ENCODE results near the gene PTGIR. TPM values are rescaled to one million over a fixed set of nuclear protein-coding genes. Genes with fewer than 3 reads are reported as not detected.

Gene PTGIR
- polyA plus RNA-seq, 1 donor (not counting 4 experiments of a cell fraction or from before 2014, with no cell fraction given), result not detected

- no peak for TF ChIP-seq EZH2 (IDR thresholded peaks at IDR 0.05; ENCODE audit: low read length)
- no peak for TF ChIP-seq CTCF (optimal IDR thresholded peaks at IDR 0.05 in 1 of 3, IDR thresholded peaks at IDR 0.05 in 1 of 3, conservative IDR thresholded peaks at IDR 0.05 in 1 of 3; ENCODE audit: extremely low read depth in 1 of 3, insufficient read depth in 2 of 3, low read length in 3 of 3)
- peaks cover 14% of the 10 kb centered on the region for H3K27me3 ChIP-seq (ENCODE audit: control insufficient read depth, extremely low read depth, insufficient read depth, low read length)
- no peaks in the 10 kb centered on the region for H3K36me3 ChIP-seq (ENCODE audit: control insufficient read depth in 2 of 2, extremely low read depth in 1 of 2, insufficient read depth in 2 of 2, low read length in 2 of 2)
- H3K9ac ChIP-seq (ENCODE audit: control insufficient read depth, extremely low read depth, insufficient read depth, low read length), result no peak overlapping the region
- no peak overlapping the region for H3K27ac ChIP-seq (ENCODE audit: control insufficient read depth, insufficient read depth, low read length)
- no peaks in the 10 kb centered on the region for H3K9me3 ChIP-seq (ENCODE audit: control insufficient read depth, low read depth, low read length)
- H3K4me1 ChIP-seq (ENCODE audit: control insufficient read depth, extremely low read depth, insufficient read depth, low read length), result peaks cover 4% of the 10 kb centered on the region
- no peak for DNase-seq (ENCODE audit: low read depth, low spot score)
- no peaks in the 10 kb centered on the region for H4K20me1 ChIP-seq (ENCODE audit: control insufficient read depth, extremely low read depth, insufficient read depth, low read length)
- H3K4me3 ChIP-seq (ENCODE audit: control insufficient read depth in 2 of 3, extremely low read depth in 1 of 3, insufficient read depth in 2 of 3, low read depth in 1 of 3, low read length in 3 of 3), result no peak overlapping the region
- H3K9me1 ChIP-seq (ENCODE audit: control insufficient read depth, extremely low read depth, insufficient read depth, low read length), result no peaks in the 10 kb centered on the region
- H2AFZ ChIP-seq (ENCODE audit: control insufficient read depth, low read length), result no peak overlapping the region
- no peaks in the 10 kb centered on the region for H3K79me2 ChIP-seq (ENCODE audit: control insufficient read depth, insufficient read depth, low read length)
- no peak for FAIRE-seq
- dilution Hi-C loops (cut with MboI; ENCODE audit: extremely low pct_ligation_motif_present, low sequenced_read_pairs), result no loop called here
- no peak overlapping the region for H3K4me2 ChIP-seq (ENCODE audit: control insufficient read depth, extremely low read depth, insufficient read depth, low read depth, low read length)
Measured at GRCh38 chr19:46621191-46622117, 3.4 kb downstream of the PTGIR start.

- no peak for TF ChIP-seq EZH2 (IDR thresholded peaks at IDR 0.05; ENCODE audit: low read length)
- no peak for TF ChIP-seq CTCF (optimal IDR thresholded peaks at IDR 0.05 in 1 of 3, IDR thresholded peaks at IDR 0.05 in 1 of 3, conservative IDR thresholded peaks at IDR 0.05 in 1 of 3; ENCODE audit: extremely low read depth in 1 of 3, insufficient read depth in 2 of 3, low read length in 3 of 3)
- no peak overlapping the region for H3K4me3 ChIP-seq (ENCODE audit: control insufficient read depth in 2 of 3, extremely low read depth in 1 of 3, insufficient read depth in 2 of 3, low read depth in 1 of 3, low read length in 3 of 3)
- H3K9ac ChIP-seq (ENCODE audit: control insufficient read depth, extremely low read depth, insufficient read depth, low read length), result no peak overlapping the region
- no peak overlapping the region for H3K4me2 ChIP-seq (ENCODE audit: control insufficient read depth, extremely low read depth, insufficient read depth, low read depth, low read length)
- no peak overlapping the region for H2AFZ ChIP-seq (ENCODE audit: control insufficient read depth, low read length)
- dilution Hi-C loops (cut with MboI; ENCODE audit: extremely low pct_ligation_motif_present, low sequenced_read_pairs), result no loop called here
- H3K4me1 ChIP-seq (ENCODE audit: control insufficient read depth, extremely low read depth, insufficient read depth, low read length), result peaks cover 4% of the 10 kb centered on the region
- FAIRE-seq, result no peak
- H3K36me3 ChIP-seq (ENCODE audit: control insufficient read depth in 2 of 2, extremely low read depth in 1 of 2, insufficient read depth in 2 of 2, low read length in 2 of 2), result no peaks in the 10 kb centered on the region
- no peaks in the 10 kb centered on the region for H3K9me1 ChIP-seq (ENCODE audit: control insufficient read depth, extremely low read depth, insufficient read depth, low read length)
- H3K27me3 ChIP-seq (ENCODE audit: control insufficient read depth, extremely low read depth, insufficient read depth, low read length), result peaks cover 14% of the 10 kb centered on the region
- no peak overlapping the region for H3K27ac ChIP-seq (ENCODE audit: control insufficient read depth, insufficient read depth, low read length)
- no peaks in the 10 kb centered on the region for H4K20me1 ChIP-seq (ENCODE audit: control insufficient read depth, extremely low read depth, insufficient read depth, low read length)
- H3K9me3 ChIP-seq (ENCODE audit: control insufficient read depth, low read depth, low read length), result no peaks in the 10 kb centered on the region
- DNase-seq (ENCODE audit: low read depth, low spot score), result no peak
- no peaks in the 10 kb centered on the region for H3K79me2 ChIP-seq (ENCODE audit: control insufficient read depth, insufficient read depth, low read length)
Measured at GRCh38 chr19:46620716-46621115, 4.2 kb downstream of the PTGIR start.

Measured in keratinocyte (primary cell).